Stomach (tissue), 9 donors: ENCODE results near the gene FOSL1. TPM values are rescaled to one million over a fixed set of nuclear protein-coding genes. Genes with fewer than 3 reads are reported as not detected.
A peak's percentile ranks its signal among the peaks of the same experiment; 100 is the strongest.

Experiments used
- DNase-seq, 2 donors: peaks; one replicate each; pipeline versions ENCODE4 v3.0.0 to v3.0.0-alpha.2; 2013 to 2019
- H3K27ac ChIP-seq, 5 donors: fragments of 200-600 bp in 4 of 5; sonication (generic) in 4 of 5; one replicate each; pipeline ENCODE4 v1.5.1; 2013 to 2019; ENCODE audit warnings: mild to moderate bottlenecking in 1 of 5, moderate library complexity in 1 of 5
- H3K27me3 ChIP-seq, 3 donors: fragments of 200-600 bp; sonication (generic); one replicate each; pipeline ENCODE4 v1.5.1; 2017 to 2019; ENCODE audit warnings: mixed run types in 1 of 3
- H3K36me3 ChIP-seq, 4 donors: fragments of 200-600 bp; sonication (generic); 1 replicate in 3 of 4; 2 replicates in 1 of 4; pipeline ENCODE4 v1.5.1; 2016 to 2019
- H3K4me1 ChIP-seq, 4 donors: fragments of 200-600 bp; sonication (generic); one replicate each; pipeline ENCODE4 v1.5.1; 2016 to 2019
- H3K4me3 ChIP-seq, 4 donors: fragments of 200-600 bp; sonication (generic) in 3 of 4; one replicate each; pipeline ENCODE4 v1.5.1; 2016 to 2019; ENCODE audit warnings: mild to moderate bottlenecking in 1 of 4
- H3K9me3 ChIP-seq, 4 donors: fragments of 200-600 bp; sonication (generic); one replicate each; pipeline ENCODE4 v1.5.1; 2016 to 2019
- CTCF ChIP-seq, 7 experiments: fragments of 450-650 bp in 4 of 7; fragments of 200-600 bp in 3 of 7; sonication (generic) in 3 of 7; IDR thresholded peaks; one replicate each; pipeline ENCODE4 v1.5.1; 2016 to 2019; ENCODE audit warnings: antibody characterized with exemption in 7 of 7, control low read depth in 2 of 7, mild to moderate bottlenecking in 1 of 7
- EP300 ChIP-seq: sonication (generic); formaldehyde crosslinking; IDR thresholded peaks from one replicate; pipeline ENCODE4 v1.6.1; 2017; ENCODE audit warnings: antibody characterized with exemption
- POLR2A ChIP-seq, 4 donors: fragments of 450-650 bp; IDR thresholded peaks; one replicate each; pipeline ENCODE4 v1.6.1; 2016; ENCODE audit warnings: antibody characterized with exemption in 4 of 4, control low read depth in 2 of 4, mild to moderate bottlenecking in 1 of 4, moderate library complexity in 1 of 4
- POLR2AphosphoS5 ChIP-seq, 3 donors: sonication (generic); formaldehyde crosslinking; IDR thresholded peaks; one replicate each; pipeline ENCODE4 v1.6.1; 2016; ENCODE audit warnings: antibody characterized with exemption in 3 of 3
- WGBS, 5 donors: extraction: QIAGEN DNeasy Blood & Tissue Kit in 3 of 5; methylation state at CpG; one replicate each; pipeline versions ENCODE4 v1.1.5 to v1.1.7; 2013 to 2018; 5-methylcytosine and 5-hydroxymethylcytosine counted together
- intact Hi-C: fragments of 100-400 bp; cut with DNase I; formaldehyde crosslinking; loops from one replicate; pipeline ENCODE4 v1.15.1; 2023; ENCODE audit warnings: low total_unique reads
- polyA plus RNA-seq, 3 donors: library from polyadenylated mRNA; stranded (reverse); fragments of 200-250 nt; gene quantifications; one replicate each; pipeline ENCODE4 v1.2.3, GENCODE V29; 2013
- total RNA-seq, 5 donors: library from RNA; depleted of rRNA; stranded (reverse); fragments of >200 nt; gene quantifications; one replicate each; pipeline versions ENCODE4 v1.1.0 to v1.2.3, GENCODE V29; 2014 to 2016
- donor health status: healthy with polysubstance abuse.
- donor health status: Bipolar disorder and iron deficiency.
- donor health status: healthy.

The FOSL1 gene
- total and polyA plus RNA-seq, 8 donors, result 1.7 to 43.3 (median 10.6) TPM; not detected in 2

DNA sequence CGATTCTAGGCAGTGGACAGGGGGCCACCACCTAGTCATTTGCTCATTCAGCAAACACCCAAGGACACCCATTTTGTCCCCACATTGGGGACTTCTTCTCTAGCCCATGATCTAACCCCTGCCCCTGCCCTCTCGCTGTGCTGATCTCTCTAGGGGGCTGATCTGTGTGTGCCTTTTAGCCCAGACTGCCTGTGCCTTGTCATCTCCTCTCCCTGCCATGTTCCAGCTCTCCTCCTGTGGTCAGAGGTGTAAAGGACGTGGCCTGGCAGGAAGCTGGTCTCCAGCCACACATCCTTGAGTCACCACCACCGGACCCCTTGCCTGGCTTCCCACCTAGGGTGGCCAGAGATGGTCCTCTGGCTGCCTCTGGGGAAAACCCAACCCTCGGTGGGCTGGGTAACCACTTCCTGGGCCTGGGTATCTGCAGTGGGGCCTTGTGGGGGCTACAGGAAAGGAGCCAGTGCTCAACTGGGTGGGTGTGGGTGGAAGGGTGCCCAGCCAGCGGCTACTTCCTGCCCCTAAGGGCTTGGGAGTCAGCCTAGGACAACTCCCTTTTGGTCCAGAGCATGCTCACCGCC lies 19.3 kb downstream of the FOSL1 start:
- Histone ChIP-seq H3K4me1 (peaks cover 7 to 20% (median 15%) of the 10 kb centered on the region in 4 donors), H3K36me3 (peaks cover 20 to 46% (median 35%) of the 10 kb centered on the region in 4 donors), H3K27ac (no peak overlapping the region), H3K4me3 (no peak overlapping the region), H3K9me3 (no peaks in the 10 kb centered on the region), H3K27me3 (no peaks in the 10 kb centered on the region)
- intact Hi-C loops, result loop anchor here (5.0 kb wide), 1 partner anchor 81 kb away; the partner anchor contains the start of gene SART1
- no peak for DNase-seq
- 59 to 90% (median 65%) methylated on average over 5 to 7 of the region's 7 CpGs for WGBS, 5 donors
- TF ChIP-seq POLR2A (IDR thresholded peaks at IDR 0.05) (no peak), EP300 (no peak), CTCF (IDR thresholded peaks at IDR 0.05) (no peak), POLR2AphosphoS5 (IDR thresholded peaks at IDR 0.05) (no peak)

DNA sequence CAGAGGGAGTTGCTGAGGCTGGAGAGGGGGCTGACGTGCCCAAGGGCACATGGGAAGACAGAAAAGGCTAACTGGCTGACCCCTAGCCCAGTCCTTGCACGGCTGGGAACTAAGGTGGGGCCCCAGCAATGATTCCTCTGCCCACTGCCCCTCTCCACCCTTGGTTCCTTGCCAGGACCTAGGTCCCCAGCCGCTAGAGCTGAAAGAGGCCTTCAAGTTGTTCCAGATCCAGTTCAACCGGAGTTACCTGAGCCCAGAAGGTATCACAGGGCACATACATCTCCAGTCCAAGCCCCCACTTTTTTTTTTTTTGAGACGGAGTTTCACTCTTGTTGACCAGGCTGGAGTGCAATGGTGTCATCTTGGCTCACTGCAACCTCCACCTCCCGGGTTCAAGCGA lies 20.2 kb downstream of the FOSL1 start:
- Histone ChIP-seq H3K27ac (peak overlapping the region in 1 of 5 donors; percentile 53), H3K4me3 (peak overlapping the region in 2 of 4 donors; percentile 15 to 16), H3K9me3 (no peaks in the 10 kb centered on the region), H3K27me3 (no peaks in the 10 kb centered on the region), H3K4me1 (peaks cover 7 to 11% (median 9%) of the 10 kb centered on the region in 4 donors), H3K36me3 (peaks cover 15 to 37% (median 27%) of the 10 kb centered on the region in 4 donors)
- WGBS, 5 donors, result 42 to 71% (median 57%) methylated on average over 6 to 7 of the region's 7 CpGs
- no peak for TF ChIP-seq POLR2A (IDR thresholded peaks at IDR 0.05)
- no peak for TF ChIP-seq EP300
- TF ChIP-seq POLR2AphosphoS5 (IDR thresholded peaks at IDR 0.05), result no peak
- no peak for TF ChIP-seq CTCF (IDR thresholded peaks at IDR 0.05)
- peak in 1 of 2 donors; percentile 55 for DNase-seq
- intact Hi-C loops, result loop anchor here (5.0 kb wide), 1 partner anchor 82 kb away; the partner anchor contains the start of gene SART1

DNA sequence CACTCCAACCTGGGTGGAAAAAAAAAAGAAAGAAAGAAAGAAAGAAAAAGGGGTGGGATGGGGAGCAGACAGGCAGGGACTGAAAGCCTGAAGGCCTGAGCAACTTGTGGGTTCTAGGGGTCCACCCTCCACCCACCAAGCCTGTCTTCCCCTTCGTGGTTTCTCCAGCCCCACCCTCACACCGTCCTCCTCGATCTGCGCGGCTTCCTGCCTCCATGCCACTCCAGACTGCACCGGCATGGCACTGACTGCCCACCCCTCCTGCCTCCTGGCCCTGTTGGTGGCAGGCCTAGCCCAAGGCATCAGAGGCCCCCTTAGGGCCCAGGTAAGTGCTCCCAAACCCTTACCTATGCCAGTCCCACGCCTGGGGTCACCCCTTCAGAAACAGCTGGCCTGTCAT lies 20.6 kb downstream of the FOSL1 start, which contains the start of gene CTSW:
Gene CTSW, plus strand, starts transcription at position 221 of the 400 bp plus-strand sequence. Its CDS starts 18 bp downstream, at position 239.
- intact Hi-C loops, result loop anchor here (5.0 kb wide), 1 partner anchor 83 kb away; the partner anchor contains the start of gene SART1
- DNase-seq, result no peak

More for the DNA sequence above, 20.6 kb downstream of the FOSL1 start, which contains the start of gene CTSW:
- H3K4me1 ChIP-seq, result peaks cover 3 to 7% (median 4%) of the 10 kb centered on the region in 4 donors
- no peak for TF ChIP-seq EP300
- TF ChIP-seq CTCF (IDR thresholded peaks at IDR 0.05), result no peak
- TF ChIP-seq POLR2A (IDR thresholded peaks at IDR 0.05), result no peak
- TF ChIP-seq POLR2AphosphoS5 (IDR thresholded peaks at IDR 0.05), result no peak
- no peaks in the 10 kb centered on the region for H3K9me3 ChIP-seq
- H3K27ac ChIP-seq, result peak within 1 kb of the TSS in 1 of 5 donors; percentile 53
- peaks cover 12 to 33% (median 26%) of the 10 kb centered on the region in 4 donors for H3K36me3 ChIP-seq
- H3K4me3 ChIP-seq, result peak within 1 kb of the TSS in 2 of 4 donors; percentile 15 to 16
- 29 to 43% (median 38%) methylated on average over 6 to 7 of the region's 7 CpGs for WGBS, 5 donors
- no peaks in the 10 kb centered on the region for H3K27me3 ChIP-seq
